AML-193 (cell line): ENCODE data around the gene BTF3L4.
"Not testable (repeated sequence)": the region's sequence is repeated elsewhere in the genome, so short reads cannot be mapped to it uniquely, and the experiment has no call there.

Source experiments
- DNase-seq, 2 experiments: peaks; one replicate each; lab custom pipeline; 2025; lab: John Stamatoyannopoulos, UW

BTF3L4 gene

GRCh38 chr1:52055066-52055865 is 829 bp upstream of the BTF3L4 start, which contains the start of gene TXNDC12:
TSS of gene TXNDC12 (minus strand) at chr1:52055191. CDS start at chr1:52055096, 95 bp downstream.
- DNase-seq = peak; percentile 80 to 81

- no peak for DNase-seq
Observed at GRCh38 chr1:52055866-52056162, 281 bp upstream of the BTF3L4 start.

GRCh38 chr1:52056937-52057231 is 789 bp downstream of the BTF3L4 start:
- no peak for DNase-seq

- peak; percentile 30 to 32 for DNase-seq
Observed at GRCh38 chr1:52057255-52057654, 1.2 kb downstream of the BTF3L4 start.

- peak; percentile 13 to 16 for DNase-seq
Observed at GRCh38 chr1:52057876-52058415, 1.9 kb downstream of the BTF3L4 start.

- DNase-seq = no peak
Observed at GRCh38 chr1:52059321-52059720, 3.2 kb downstream of the BTF3L4 start.

- no peak for DNase-seq
Observed at GRCh38 chr1:52059888-52060287, 3.8 kb downstream of the BTF3L4 start.

GRCh38 chr1:52060822-52061221 is 4.7 kb downstream of the BTF3L4 start:
- DNase-seq = no peak

GRCh38 chr1:52063192-52063591 is 7.1 kb downstream of the BTF3L4 start:
- DNase-seq = no peak

- DNase-seq = no peak
Observed at GRCh38 chr1:52070704-52071103, 14.6 kb downstream of the BTF3L4 start.

- DNase-seq = no peak
Observed at GRCh38 chr1:52072291-52072690, 16.2 kb downstream of the BTF3L4 start.

GRCh38 chr1:52077277-52077676 is 21.2 kb downstream of the BTF3L4 start:
- DNase-seq = not testable (repeated sequence)

GRCh38 chr1:52080014-52080415 is 23.9 kb downstream of the BTF3L4 start:
- no peak for DNase-seq

- DNase-seq = not testable (repeated sequence)
Observed at GRCh38 chr1:52087892-52088291, 31.8 kb downstream of the BTF3L4 start.

GRCh38 chr1:52094300-52094699 is 38.2 kb downstream of the BTF3L4 start:
- not testable (repeated sequence) for DNase-seq

- DNase-seq = no peak
Observed at GRCh38 chr1:52096216-52096615, 40.1 kb downstream of the BTF3L4 start.

- no peak for DNase-seq
Observed at GRCh38 chr1:52098139-52098871, 42.2 kb downstream of the BTF3L4 start.

- DNase-seq = no peak
Observed at GRCh38 chr1:52102336-52103013, 46.4 kb downstream of the BTF3L4 start.

- DNase-seq = peak; percentile 59 to 74
Observed at GRCh38 chr1:52111492-52111891, 55.4 kb downstream of the BTF3L4 start.

GRCh38 chr1:52112489-52112888 is 56.4 kb downstream of the BTF3L4 start:
- DNase-seq = no peak

- no peak for DNase-seq
Observed at GRCh38 chr1:52119301-52120079, 63.4 kb downstream of the BTF3L4 start.

GRCh38 chr1:52122384-52122783 is 66.3 kb downstream of the BTF3L4 start:
- no peak for DNase-seq
